Globus pallidus (tissue), 1 donor: ENCODE data around the gene SPINK8.

Experiments
- DNase-seq: peaks from one replicate; pipeline ENCODE4 v3.0.0-alpha.2; 2015; ENCODE audit warnings: low spot score

The SPINK8 gene

DNA sequence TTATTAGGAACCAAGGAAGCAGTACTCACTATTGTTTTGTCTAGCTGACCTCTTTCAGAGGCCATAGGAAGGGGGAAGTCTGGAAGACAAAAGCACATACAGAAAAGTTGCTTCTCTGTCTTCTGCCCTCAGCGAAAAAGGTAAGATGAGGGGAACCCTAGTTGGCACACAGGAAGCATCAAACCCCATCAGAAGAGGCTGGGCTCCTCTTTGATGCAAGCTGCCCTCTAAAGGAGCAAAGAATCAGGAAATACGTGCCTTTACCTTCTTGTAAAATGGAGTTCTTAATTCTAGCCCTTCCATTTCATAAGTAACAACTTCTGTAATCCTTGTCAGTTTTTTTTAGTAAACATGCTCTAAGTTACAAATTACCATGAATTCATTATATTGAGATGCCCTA lies 12.5 kb downstream of the SPINK8 start:
- DNase-seq, result no peak

DNA sequence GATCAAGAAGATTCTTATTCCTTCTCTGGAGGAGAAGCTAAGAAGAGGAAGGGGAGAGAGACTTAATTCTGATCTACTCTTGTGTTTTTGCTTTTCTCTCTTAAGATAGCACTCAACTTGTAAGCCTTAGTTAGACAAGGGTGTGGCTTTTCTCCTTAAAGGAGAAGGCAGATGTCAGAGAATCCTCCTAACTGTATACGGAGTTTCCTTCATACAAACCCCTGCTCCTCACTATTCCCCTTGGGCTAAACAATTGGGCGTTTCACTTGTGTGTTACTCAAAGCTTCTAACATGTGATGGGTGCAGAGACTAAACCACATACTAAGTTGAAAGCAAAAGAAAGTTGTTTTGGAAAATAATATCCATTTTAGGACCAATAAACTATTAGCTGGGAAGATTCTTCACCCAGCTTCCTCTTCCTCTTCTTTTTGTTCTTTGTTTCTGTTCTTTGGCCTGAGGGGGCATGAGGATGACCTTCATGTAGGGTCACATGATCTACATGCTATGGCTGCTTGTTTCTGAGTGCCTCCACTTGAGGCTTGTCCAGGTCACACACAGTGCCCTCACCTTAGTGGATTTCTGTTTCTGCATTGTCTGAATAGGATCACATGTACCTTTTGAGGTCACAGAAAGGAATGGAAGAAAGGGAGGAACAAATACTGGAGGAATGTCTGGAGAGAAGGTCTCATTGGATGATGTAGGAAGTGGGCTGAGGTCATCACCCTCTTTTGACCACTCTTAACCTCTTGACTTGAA lies 14.6 kb downstream of the SPINK8 start:
- no peak for DNase-seq

DNA sequence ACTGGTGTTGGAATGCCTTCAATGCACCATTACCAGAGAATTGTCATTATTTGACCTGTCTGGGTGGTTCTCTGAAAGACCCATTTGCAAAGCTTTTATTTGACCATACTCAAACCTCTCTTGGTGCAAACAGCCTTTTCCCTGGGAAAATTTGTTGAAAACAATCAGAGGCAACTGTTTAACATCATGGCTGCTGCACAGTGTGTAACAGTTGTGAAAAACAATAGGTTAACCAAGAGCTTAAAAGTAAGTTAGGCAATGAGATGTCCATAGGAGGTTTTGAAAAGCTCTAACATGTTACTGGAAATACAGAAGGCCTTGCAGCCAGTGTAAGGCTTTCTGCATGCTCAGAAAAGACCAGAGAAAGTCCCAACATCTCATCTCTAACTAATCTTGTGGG lies 18.9 kb downstream of the SPINK8 start:
- no peak for DNase-seq

DNA sequence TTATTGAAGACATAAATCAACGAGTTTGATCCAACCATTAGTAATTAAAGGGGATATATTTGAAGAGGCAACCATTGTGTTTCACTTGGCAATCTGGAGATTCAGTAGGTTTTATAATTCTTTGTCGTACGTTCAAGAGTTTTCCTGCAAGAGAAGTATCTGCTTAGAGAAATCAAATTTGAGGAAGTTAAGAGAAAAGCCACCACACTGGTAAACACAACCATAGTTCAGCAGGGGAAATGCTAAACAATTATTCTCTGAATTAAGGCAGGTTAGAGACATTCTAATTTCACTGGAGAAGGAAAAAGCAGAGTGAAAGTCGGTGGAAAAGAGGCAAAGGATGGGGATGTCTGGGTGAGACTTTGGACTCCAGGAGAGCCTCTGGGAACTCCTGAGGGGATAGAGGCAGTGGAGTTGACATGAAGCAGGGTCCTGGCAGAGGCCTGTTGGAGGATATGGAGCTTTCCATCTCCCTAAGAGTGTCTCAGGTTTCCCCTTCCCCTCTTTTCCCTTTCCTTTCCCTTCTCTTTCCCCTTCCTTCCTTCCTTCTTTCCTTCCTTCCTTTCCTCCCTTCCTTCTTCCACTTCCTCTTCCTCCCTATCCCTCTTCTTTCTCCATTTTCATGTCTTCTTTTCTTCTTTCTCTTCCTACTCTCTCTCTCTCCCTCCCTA lies 26.5 kb downstream of the SPINK8 start:
- no peak for DNase-seq

DNA sequence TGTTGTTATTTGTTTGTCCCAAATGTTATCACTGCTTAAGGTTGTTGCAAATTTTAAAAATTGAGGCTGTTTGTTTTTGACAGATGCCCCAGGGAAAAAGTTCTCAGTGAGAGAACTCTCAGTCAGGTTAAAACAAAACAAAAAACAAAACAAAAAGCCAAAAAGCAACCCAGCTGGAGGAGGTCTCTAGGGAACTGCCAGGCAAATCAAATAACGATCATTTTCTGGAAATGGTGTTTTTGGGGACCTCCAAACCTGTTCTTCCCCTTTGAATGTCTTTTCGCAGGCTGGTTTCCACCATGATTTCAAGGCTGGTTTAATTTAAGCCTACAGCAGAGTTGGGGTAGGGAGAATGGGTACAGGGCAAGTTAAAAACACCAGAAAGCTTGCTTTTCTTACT lies 27.2 kb downstream of the SPINK8 start:
- no peak for DNase-seq

DNA sequence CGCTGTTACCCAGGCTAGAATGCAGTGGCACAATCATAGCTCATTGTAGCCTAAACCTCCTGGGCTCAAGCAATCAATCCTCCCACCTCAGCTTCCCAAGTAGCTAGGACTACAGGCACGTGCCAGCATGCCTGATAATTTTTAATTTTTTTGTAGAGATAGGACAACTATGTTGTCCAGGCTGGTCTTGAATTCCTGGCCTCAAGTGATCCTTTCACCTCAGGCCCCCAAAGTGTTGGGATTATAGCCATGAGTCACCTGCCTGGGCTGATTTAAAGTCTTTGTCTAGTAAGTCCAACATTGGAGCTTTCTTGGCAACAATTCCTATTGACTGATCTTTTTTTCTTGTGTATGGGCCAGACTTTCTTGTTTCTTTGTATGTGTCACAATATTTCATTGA lies 28.1 kb downstream of the SPINK8 start:
- no peak for DNase-seq

DNA sequence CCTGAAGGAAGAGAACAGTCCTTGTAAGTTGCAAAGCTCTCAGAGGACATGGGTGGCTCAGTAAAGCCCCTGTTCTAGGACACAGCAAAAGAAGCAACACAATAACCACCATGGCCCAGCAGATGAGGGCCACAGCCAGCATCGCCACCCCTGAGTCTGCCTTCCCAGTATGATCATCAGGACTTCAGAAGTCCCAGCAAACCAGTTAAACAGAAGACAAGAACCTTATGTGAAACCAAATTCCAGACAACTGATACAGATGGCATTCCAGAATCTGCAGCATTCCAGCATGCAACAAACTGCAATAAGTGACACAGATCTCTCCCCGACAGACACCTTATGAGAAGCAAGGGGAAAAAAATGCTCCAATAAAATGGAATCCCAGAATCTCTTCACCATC lies 30.4 kb downstream of the SPINK8 start:
- DNase-seq, result no peak

DNA sequence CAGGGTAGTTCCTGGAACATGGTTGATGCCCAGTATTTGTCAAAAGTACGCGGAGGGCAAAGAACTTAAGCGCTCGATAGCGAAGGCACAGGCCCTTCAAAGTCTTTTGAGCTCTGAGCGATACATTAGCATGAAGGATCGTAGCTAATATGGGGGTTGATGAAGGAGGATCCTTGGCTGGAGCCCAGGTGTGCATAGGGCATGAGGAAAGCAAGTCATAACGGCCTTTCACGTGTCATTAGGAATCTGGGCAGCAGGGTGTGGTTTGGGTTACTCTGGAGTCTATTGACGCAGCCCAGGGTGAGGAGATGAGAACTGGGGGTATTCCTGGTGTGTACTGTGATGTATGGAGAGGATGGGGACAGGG lies 31.7 kb downstream of the SPINK8 start:
- DNase-seq, result peak; percentile 12

DNA sequence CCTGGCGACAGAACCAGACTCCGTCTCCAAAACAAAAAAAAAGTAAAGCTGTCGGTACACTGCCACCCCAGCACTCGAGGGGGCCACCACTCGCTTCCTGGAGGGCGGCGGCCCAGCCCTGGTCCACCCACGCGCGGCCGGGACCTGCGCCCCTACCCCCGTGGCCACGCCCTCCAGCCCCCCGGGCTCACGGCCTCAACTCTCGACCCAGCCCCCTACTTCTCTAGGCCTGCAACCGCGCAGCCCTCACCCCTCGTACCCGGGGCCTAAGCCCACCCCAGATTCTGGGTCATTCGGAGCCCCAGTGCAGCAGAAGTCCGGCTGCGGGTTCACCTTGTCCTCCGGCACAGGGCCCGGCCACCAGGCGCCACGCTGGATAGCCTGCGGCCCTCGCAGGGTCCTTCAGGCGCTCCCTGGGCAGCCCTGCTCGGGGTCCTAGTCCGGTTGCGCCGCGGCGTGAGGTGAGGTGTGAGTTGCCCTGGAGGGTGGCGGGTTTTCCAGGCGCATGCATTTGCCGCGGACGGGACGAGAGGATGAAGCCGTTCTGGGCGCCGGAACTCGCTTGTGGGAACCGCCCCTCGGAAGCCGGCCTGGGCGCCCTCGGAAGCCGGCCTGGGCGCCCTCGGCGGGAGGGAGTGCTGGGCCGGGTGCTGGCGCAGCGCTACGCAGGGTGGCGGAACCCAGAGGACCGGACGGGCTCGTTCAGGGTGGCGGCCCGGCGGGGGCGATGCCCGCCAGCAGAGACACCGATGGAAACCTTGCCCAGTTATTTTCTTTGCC lies 32.3 kb downstream of the SPINK8 start, which contains the start of gene NME6:
Gene NME6, minus strand, starts transcription at position 348 of the 780 bp plus-strand sequence.
- peak; percentile 78 for DNase-seq

DNA sequence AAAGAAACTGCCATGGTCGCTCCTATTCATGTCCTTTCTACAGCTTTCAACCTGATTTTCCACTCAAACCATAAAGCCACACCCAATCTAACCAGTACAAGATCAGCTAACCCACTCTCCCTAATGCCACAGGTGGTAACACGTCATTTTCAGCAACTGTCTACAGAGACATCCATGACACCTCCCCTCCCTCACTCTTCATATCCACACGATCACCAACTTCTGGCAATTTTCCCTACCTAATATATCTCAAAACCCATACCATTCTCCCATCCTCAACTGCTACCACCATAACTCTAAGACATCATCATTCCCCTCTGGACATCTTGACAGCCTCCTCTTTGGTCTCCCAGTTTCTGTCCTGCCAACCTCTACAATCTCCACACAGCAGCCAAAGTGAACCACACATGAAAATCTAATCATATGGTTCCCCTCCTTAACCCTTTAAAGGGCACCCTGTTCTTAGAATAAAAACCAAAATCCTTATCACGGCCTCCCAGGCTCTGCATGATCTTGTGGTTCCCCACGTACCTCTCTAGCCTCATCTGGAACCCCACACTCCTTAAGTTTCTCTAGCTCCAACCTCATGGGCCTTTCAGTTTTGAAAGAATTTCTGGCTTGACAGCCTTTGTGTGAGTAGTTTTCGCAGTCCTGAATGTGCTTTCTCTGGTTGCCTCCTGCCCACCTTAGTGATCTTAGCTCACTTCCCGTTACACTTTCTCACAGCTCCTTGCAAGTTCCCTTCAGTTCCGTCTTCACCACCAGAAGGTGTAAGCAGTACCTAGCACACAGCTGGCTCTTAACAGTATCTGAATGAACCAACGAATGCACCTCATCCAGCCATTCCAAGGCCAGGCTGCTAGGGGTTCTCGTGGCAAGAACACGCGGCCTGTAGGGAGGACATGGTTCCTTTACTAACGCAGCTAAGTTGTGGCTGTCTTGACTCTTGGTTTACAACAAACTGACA lies 33.4 kb downstream of the SPINK8 start:
- DNase-seq, result no peak

DNA sequence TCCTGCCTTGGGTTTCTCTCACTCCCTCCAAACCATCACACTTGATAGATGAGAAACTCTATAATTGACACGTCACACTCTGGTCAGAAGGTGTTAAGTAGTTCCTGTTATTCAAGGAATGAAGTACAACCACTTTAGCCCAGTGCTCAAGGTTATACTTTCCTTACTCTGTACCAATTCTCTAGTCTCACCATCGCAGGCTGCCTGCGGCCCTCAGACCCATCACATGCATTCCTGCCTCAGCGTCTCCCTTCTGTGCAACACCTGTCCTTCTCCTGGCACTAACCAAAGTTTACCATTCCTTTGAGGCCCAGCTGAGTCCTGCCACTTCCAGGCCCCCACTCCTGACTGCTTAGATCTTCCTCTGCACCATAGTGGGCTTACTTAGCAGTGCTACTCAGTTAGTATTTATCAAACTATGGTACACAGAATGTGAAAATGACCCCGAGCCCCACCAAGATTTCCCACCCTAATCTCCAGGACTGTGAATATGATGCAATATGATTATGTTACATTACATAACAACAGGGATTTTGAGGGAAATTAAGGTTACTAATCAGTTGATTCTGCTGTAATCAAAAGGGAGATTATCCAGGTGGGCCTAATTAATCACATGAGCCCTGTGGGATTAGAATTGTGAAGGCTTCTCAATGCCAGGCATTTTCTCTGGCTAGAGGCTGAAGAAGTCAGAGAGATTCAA lies 36.2 kb downstream of the SPINK8 start:
- no peak for DNase-seq

DNA sequence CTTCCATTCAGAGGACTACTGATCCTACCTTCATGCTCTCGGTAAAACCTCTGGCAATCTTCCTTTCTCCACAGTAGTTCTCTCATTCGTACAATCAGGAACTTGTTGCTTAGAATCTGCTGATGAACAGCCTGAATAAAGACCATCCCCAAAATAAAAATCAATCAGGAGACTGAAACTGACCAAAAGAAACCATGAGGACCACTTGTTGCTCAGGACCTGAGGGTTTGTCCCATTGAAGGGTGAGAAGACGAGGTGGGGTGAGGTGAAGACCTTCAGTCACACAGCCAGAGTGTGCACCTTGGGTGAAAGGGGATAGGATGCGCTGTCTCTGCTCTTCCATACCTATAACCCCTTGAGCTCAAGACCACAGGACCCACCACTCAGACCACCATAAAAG lies 36.8 kb downstream of the SPINK8 start:
- no peak for DNase-seq

DNA sequence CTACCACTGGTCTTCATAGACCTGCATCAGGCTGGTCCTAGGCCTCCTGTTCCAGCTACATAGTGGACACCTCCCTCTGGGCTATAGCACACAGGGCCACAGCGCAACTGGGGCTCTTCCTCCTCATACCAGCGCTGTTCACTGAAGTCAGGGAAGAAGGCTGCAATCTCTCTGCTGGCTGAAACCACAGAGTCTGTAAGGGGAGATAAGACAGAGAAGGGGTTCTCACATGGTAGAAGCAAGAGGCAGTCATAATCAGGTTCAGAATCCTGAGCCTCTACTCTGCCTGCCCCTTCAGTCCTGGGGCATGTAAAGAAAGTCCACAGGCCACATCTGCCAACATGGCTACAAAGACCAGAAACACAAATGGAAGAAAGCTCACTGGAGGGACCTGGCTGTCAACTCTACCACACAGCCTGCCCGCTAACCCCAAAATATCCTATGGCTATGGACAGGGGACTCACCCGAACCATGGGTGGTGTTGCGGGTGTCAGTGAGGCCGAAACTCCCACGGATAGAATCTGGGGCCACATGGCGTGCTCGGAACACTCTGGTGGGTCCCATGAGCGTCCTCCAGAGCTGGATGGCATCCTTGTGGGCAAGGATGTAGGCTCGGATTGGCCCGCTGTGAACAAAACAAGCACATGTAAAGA lies 38.7 kb downstream of the SPINK8 start:
- no peak for DNase-seq

DNA sequence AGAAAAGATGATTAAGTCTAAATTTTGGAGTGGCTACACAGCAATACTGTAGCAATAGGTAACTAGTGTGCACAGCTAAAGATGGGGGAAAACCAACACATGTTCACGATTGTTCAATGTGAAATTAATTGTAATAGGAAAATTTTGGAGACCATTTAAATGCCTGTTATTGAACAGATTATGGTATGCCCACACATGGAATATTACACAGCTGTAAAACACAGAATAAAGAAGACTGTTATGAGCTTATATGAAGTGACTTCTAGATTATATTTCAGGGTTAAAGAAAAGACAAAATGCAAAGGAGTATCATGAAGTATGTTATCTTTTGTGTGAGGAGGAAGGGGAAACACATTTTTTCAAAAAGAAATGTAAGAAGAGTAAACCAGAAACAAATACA lies 43.8 kb downstream of the SPINK8 start:
- DNase-seq, result no peak

DNA sequence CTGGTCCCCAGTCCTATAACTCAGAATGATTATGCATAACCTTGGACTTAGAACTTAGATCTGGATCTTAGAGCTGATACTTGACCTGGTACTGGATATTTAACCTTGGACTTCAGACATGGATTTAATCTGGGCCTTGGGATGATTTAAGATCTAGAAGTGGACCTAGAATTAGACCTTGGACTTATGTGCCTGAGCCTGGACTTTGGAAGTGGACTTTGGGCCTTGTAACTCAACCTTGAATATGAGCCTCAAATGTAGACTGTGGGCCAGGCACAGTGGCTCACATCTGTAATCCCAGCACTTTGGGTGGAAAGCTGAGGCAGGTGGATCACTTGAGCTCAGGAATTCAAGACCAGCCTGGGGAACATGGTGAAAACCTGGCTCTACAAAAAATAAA lies 46.4 kb downstream of the SPINK8 start:
- no peak for DNase-seq

DNA sequence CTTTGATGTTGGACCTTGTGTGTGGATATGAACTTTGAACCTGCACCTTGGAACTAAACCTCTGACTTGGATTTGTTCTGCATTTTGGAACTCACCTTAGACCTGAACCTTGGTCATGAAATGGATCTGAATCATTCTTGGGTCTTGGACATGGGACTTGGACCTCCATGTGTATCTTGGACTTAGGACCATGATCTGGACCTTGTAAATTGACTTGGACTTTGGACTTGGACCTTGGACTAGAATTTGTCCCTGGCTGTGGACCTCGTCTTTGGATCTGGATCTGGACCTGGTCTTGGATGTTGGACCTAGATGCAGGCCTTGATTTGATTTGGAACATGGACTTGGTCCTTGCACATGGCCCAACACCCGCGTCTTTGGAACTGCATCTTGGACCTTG lies 47.2 kb downstream of the SPINK8 start:
- DNase-seq, result no peak

DNA sequence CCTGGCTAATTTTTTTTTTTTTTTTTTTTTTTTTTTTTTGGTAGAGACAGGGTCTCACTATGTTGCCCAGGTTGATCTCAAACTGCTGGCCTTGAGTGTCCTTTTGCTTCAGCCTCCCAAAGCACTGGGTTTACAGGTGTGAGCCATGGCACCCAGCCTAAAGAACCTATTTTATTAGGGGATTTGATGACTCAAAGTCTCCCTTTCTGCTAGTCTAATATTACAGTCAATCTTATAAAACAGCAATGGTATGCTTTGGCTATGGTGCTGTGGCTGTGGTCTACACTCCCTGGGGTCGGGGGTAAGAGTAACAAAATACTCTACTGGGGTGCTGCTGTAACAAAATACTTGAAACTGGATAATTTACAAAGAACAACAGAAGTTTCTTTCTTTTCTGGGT lies 47.8 kb downstream of the SPINK8 start:
- DNase-seq, result no peak

DNA sequence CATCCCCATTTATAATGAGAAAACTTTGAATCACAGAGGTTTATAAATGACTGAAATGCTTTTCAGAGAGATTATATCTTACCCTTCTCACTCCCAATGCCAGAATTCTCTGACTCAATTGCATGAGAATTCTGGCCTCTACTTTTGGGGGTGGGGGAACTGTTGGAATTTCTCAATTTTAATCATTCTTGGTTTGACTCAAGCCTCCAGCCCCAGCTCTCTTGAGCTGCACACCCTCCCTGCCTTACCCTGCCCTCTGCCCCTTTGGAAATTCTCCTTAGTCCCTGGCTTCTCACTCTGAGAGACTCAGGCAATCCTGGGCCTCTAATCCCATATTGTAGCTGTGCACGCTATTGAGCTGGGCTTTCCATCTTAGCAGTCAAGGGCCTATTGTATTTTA lies 48.3 kb downstream of the SPINK8 start:
- DNase-seq, result no peak

DNA sequence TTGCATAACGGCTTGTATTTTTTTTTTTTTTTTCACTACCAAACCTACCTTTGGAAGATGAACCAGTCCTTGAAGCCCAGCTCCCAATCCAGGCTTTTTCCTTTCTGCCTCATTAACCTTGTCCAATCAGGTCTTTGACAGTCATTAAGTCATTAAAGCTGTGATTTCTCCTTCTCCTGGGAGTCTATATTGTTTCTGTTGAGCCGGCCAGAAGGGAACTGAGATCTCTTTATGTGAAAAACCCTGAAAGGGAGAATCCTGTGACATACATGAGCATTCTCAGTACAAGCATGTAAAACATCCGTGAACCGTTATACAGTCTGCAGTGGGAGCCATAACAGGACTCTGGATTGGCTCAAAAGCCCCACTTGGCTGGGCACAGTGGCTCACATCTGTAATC lies 52.6 kb downstream of the SPINK8 start:
- no peak for DNase-seq

DNA sequence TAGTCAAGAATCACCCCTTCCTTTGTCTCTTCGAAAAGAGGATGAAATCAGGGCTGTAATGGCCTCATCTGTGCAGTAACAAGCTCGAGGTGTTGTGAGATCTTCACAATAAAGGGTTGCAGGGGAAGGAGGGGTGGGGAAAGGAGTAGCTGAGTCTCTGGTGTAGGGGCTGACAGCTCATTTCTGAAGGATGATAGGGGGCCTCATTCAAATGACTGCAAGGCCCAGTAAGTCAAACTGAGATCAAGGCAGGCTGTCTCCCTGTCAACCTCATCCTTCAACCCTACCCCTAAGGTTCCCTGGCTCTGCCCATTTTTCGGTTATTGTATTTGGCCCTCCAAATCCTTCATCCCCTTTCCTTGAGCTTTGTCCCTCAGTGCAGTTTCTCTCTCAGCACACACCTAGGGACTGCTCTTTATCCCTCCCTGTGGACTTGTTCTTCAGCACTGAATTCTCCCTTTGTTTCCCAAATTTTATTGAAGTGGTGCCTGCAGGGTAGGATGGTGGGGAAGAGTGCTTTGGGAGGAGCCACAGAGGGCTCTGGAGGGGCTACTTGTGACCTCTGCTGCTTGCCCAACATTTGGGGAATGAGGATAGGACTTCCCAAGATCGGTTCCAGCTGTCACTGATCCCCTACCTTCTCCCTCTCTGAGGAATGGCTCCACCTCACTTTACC lies 54.4 kb downstream of the SPINK8 start:
- no peak for DNase-seq
